ENCODE data around the gene AVEN. TPM values are rescaled to one million over a fixed set of nuclear protein-coding genes. Genes with fewer than 3 reads are reported as not detected.

AVEN gene
- total RNA-seq, 1 donor from 2014 or later, result 17.1 TPM

GRCh38 chr15:33987444-33987843 lies 51.6 kb downstream of the AVEN start:
- intact Hi-C loops (cut with micrococcal nuclease), result no loop called here
- H3K9me3 Mint-ChIP-seq, result no peaks in the 10 kb centered on the region
- H3K36me3 Mint-ChIP-seq (ENCODE audit: low read depth), result no peaks in the 10 kb centered on the region
- no peak for DNase-seq
- peaks cover 2% of the 10 kb centered on the region for H3K4me1 Mint-ChIP-seq
- H3K4me3 Mint-ChIP-seq, result no peak overlapping the region
- no peaks in the 10 kb centered on the region for H3K27me3 Mint-ChIP-seq
- no peak overlapping the region for H3K27ac Mint-ChIP-seq

GRCh38 chr15:33985751-33986150 lies 53.3 kb downstream of the AVEN start:
- Mint-ChIP-seq H3K9me3 (no peaks in the 10 kb centered on the region), H3K36me3 (ENCODE audit: low read depth) (no peaks in the 10 kb centered on the region), H3K4me1 (peaks cover 2% of the 10 kb centered on the region), H3K4me3 (no peak overlapping the region), H3K27me3 (no peaks in the 10 kb centered on the region), H3K27ac (no peak overlapping the region)
- intact Hi-C loops (cut with micrococcal nuclease), result no loop called here
- no peak for DNase-seq

DNA sequence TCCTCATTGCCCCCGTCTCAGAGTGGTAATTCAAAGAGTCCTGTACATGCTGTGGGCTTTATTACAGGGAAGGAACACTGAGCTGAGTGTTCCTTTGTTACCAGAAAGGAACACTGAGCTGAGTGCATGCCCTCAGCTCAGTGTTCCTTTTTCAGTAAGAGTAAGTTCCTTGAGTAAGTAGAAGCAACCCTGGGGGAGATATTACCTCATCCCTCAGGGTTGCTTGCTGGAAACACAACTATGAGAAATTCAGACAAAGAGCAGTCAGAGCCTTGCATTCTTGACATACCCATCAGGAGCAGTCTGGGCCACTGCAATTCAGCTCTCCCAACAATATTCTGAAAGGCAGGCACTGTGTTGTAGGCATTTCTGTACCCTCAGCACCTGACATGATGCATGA lies 53.7 kb downstream of the AVEN start:
- intact Hi-C loops (cut with micrococcal nuclease), result no loop called here
- H3K9me3 Mint-ChIP-seq, result no peaks in the 10 kb centered on the region
- no peaks in the 10 kb centered on the region for H3K36me3 Mint-ChIP-seq (ENCODE audit: low read depth)
- peaks cover 2% of the 10 kb centered on the region for H3K4me1 Mint-ChIP-seq
- no peaks in the 10 kb centered on the region for H3K27me3 Mint-ChIP-seq
- H3K4me3 Mint-ChIP-seq, result no peak overlapping the region
- H3K27ac Mint-ChIP-seq, result no peak overlapping the region
- DNase-seq, result no peak

GRCh38 chr15:33982516-33982915 lies 56.5 kb downstream of the AVEN start:
- no peak overlapping the region for H3K4me3 Mint-ChIP-seq
- no peaks in the 10 kb centered on the region for H3K9me3 Mint-ChIP-seq
- no peaks in the 10 kb centered on the region for H3K4me1 Mint-ChIP-seq
- intact Hi-C loops (cut with micrococcal nuclease), result no loop called here
- H3K27ac Mint-ChIP-seq, result no peak overlapping the region
- no peaks in the 10 kb centered on the region for H3K27me3 Mint-ChIP-seq
- H3K36me3 Mint-ChIP-seq (ENCODE audit: low read depth), result no peaks in the 10 kb centered on the region
- no peak for DNase-seq

DNA sequence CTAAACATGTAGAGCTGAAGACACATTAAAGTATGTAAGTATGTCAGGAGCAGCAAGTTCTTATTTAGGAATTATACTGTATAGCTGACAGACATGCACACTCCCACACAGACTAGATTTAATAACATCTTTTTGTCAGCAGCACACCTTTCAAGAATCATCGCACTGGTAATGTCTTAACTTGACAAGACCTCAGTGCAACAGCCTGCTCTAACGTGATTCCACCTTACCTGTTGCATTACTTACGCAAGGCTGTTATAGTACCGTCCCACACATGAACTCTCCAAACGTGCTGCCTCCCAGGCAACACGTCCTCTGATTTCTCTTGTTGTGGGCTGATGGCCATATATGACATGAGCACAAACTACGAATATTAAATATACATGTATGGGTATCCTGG lies 58.8 kb downstream of the AVEN start:
- intact Hi-C loops (cut with micrococcal nuclease), result no loop called here
- no peaks in the 10 kb centered on the region for H3K9me3 Mint-ChIP-seq
- no peaks in the 10 kb centered on the region for H3K4me1 Mint-ChIP-seq

GRCh38 chr15:33975022-33975565 lies 63.9 kb downstream of the AVEN start:
- H3K4me3 Mint-ChIP-seq, result no peak overlapping the region
- no peaks in the 10 kb centered on the region for H3K9me3 Mint-ChIP-seq
- intact Hi-C loops (cut with micrococcal nuclease), result no loop called here
- H3K27ac Mint-ChIP-seq, result no peak overlapping the region
- no peaks in the 10 kb centered on the region for H3K36me3 Mint-ChIP-seq (ENCODE audit: low read depth)
- H3K4me1 Mint-ChIP-seq, result peaks cover 4% of the 10 kb centered on the region
- DNase-seq, result no peak
- no peaks in the 10 kb centered on the region for H3K27me3 Mint-ChIP-seq

More for the DNA sequence above, 58.8 kb downstream of the AVEN start:
- H3K36me3 Mint-ChIP-seq (ENCODE audit: low read depth), result no peaks in the 10 kb centered on the region
- H3K27me3 Mint-ChIP-seq, result no peaks in the 10 kb centered on the region
- DNase-seq, result no peak
- H3K4me3 Mint-ChIP-seq, result no peak overlapping the region
- H3K27ac Mint-ChIP-seq, result no peak overlapping the region

GRCh38 chr15:33971811-33972210 lies 67.2 kb downstream of the AVEN start:
- no peak for DNase-seq
- Mint-ChIP-seq H3K36me3 (ENCODE audit: low read depth) (no peaks in the 10 kb centered on the region), H3K9me3 (no peaks in the 10 kb centered on the region), H3K4me3 (no peak overlapping the region), H3K27ac (no peak overlapping the region), H3K4me1 (peaks cover 4% of the 10 kb centered on the region), H3K27me3 (peaks cover 5% of the 10 kb centered on the region)
- intact Hi-C loops (cut with micrococcal nuclease), result no loop called here

DNA sequence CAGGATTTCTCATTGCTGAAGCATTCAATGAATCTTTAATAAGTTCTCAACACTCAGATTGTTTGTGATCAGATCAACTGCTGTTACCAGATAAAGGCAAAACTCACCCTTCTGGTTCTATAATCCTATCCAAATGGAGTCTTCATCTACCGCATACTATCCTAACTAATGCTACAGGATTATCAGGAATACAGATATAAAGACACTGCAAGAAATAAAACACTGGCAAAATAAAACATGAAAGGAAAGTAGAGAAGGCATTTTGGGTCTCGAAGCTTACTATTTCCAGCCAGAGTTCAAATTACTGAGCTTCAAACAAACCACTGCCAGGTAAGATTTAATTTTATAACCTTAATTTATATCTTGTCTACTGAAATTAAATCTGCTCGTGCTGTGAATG lies 70.2 kb downstream of the AVEN start:
- no peaks in the 10 kb centered on the region for H3K36me3 Mint-ChIP-seq (ENCODE audit: low read depth)
- no peak overlapping the region for H3K4me3 Mint-ChIP-seq
- peaks cover 8% of the 10 kb centered on the region for H3K27me3 Mint-ChIP-seq
- intact Hi-C loops (cut with micrococcal nuclease), result no loop called here
- peaks cover 4% of the 10 kb centered on the region for H3K4me1 Mint-ChIP-seq
- no peak overlapping the region for H3K27ac Mint-ChIP-seq
- H3K9me3 Mint-ChIP-seq, result no peaks in the 10 kb centered on the region
- no peak for DNase-seq

DNA sequence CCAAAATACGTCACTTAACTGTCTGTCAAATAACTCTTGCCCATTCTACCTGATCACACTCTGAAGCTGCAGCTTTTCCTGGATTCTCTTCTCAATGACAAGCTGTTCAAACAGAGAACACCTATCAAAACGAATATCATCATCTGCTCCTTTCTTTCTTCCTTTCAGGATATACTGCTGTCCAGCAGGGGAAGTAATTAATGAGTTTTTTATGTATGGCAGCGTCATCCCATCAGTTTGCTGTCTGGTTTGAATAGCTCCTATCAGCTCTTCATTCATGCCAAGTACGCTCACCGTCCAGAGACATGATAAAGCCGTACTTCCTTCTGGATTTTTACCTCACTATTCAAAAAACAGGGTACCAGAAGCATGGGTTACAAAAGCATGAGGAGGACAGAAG lies 70.8 kb downstream of the AVEN start, which contains the start of gene CHRM5:
TSS of gene CHRM5 (plus strand) at position 274 of the 400 bp plus-strand sequence. CDS start 94,221 bp downstream, outside the sequence.
- H3K4me3 Mint-ChIP-seq, result no peak within 1 kb of the TSS
- intact Hi-C loops (cut with micrococcal nuclease), result no loop called here

DNA sequence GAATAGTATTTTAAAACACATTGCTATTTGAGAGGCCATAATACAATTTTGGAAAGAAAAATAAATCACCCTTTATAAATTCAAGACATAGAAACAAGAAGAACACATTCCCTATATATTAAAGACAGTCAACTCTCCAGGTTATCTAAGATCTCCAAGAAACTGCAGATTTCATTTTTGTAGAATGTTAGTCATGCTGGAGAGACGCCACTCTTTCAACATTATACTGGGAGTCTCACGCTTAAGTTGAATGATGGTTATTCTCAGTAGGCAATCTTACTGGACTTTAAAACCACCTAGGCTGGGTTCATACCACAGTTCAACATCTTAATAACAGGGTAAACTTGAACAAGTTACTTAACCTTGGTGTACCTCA lies 74.4 kb downstream of the AVEN start:
- Mint-ChIP-seq H3K36me3 (ENCODE audit: low read depth) (no peaks in the 10 kb centered on the region), H3K4me1 (no peaks in the 10 kb centered on the region), H3K27me3 (peaks cover 8% of the 10 kb centered on the region), H3K9me3 (no peaks in the 10 kb centered on the region), H3K4me3 (no peak overlapping the region), H3K27ac (no peak overlapping the region)
- intact Hi-C loops (cut with micrococcal nuclease), result no loop called here
- DNase-seq, result no peak

More for the DNA sequence above, 70.8 kb downstream of the AVEN start, which contains the start of gene CHRM5:
- H3K27ac Mint-ChIP-seq, result no peak within 1 kb of the TSS
- H3K9me3 Mint-ChIP-seq, result no peaks in the 10 kb centered on the region
- no peaks in the 10 kb centered on the region for H3K36me3 Mint-ChIP-seq (ENCODE audit: low read depth)
- peaks cover 4% of the 10 kb centered on the region for H3K4me1 Mint-ChIP-seq
- H3K27me3 Mint-ChIP-seq, result peaks cover 8% of the 10 kb centered on the region
- no peak for DNase-seq

DNA sequence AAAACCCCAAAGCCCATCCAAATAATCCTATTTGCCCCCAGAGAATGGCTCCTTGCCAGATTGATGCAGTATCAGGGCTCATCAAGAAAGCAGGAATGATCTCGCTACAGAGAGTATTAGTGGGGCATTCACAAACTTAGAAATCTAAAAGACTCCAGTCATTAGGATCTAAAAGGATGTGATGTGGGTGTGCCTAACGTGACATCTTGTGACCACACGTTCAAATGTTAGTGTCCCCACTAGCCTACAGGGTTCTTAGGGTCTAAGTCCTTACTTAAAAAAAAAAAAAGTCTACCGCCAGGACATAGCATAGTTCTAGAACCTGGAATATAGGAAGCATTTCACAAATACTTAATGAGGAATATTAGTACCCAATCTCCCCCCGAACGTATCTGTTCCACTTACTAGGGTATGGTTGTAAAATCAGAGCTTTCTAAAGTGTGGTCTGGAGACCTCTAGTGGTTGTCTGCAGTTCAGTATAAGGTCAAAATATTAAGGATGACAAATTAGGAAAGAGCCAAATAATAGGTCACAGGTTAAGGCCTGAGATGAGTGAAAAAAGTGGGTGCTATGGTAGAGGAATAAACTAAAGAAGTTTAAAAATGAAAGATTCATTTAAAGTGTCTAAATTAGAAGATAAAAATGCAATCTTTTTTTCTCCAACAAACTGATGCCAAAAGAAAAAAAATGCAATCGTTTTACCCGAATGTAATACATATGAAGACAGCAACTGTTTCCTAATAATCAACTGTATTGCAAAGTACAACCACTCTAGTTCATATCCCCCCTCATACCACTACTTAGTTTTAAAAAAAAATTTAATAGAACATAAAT lies 75.0 kb downstream of the AVEN start:
- H3K36me3 Mint-ChIP-seq (ENCODE audit: low read depth), result no peaks in the 10 kb centered on the region
- no peak for DNase-seq
- H3K9me3 Mint-ChIP-seq, result no peaks in the 10 kb centered on the region
- no peak overlapping the region for H3K27ac Mint-ChIP-seq
- H3K4me1 Mint-ChIP-seq, result no peaks in the 10 kb centered on the region
- H3K27me3 Mint-ChIP-seq, result peaks cover 8% of the 10 kb centered on the region
- no peak overlapping the region for H3K4me3 Mint-ChIP-seq
- intact Hi-C loops (cut with micrococcal nuclease), result no loop called here

- Mint-ChIP-seq H3K4me3 (no peak overlapping the region), H3K36me3 (ENCODE audit: low read depth) (no peaks in the 10 kb centered on the region), H3K4me1 (peaks cover 3% of the 10 kb centered on the region), H3K9me3 (no peaks in the 10 kb centered on the region), H3K27ac (no peak overlapping the region), H3K27me3 (no peaks in the 10 kb centered on the region)
- no peak for DNase-seq
- intact Hi-C loops (cut with micrococcal nuclease), result no loop called here
These were observed 78.5 kb downstream of the AVEN start for GRCh38 chr15:33960549-33960935.

DNA sequence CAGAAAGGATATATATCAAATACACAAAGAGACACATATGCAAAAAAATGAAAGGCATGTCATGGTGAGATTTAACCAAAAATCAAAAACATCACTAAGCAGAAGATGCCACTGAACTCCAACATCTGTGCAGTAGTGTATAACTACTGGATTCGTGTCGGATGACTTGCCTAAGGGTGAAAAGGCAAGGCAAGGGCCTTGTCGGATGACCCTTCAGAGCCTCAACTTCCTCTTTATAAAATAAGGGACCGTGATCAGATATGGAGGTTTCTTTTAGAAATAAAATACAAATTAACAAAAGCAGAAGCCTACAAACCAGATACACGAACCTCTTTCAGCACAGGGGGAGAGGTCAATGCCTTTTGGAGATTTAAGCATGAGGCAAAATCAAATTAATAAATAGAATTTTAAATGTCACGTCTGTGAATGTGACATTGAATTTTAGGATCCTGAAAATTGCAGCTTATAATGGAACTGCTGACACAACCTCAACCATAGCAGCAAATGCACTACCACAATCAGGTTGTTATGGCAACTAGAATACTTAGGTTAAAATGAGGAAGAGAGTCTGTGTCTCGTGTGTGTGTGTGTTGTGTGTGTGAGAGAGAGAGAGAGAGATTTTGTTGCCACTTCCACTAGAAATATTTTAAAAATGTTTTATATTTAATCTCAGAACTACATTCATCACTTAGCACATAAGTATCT lies 79.0 kb downstream of the AVEN start:
- DNase-seq, result no peak
- Mint-ChIP-seq H3K36me3 (ENCODE audit: low read depth) (no peaks in the 10 kb centered on the region), H3K4me3 (no peak overlapping the region), H3K27me3 (no peaks in the 10 kb centered on the region), H3K4me1 (peaks cover 3% of the 10 kb centered on the region), H3K9me3 (no peaks in the 10 kb centered on the region), H3K27ac (no peak overlapping the region)
- intact Hi-C loops (cut with micrococcal nuclease), result no loop called here

DNA sequence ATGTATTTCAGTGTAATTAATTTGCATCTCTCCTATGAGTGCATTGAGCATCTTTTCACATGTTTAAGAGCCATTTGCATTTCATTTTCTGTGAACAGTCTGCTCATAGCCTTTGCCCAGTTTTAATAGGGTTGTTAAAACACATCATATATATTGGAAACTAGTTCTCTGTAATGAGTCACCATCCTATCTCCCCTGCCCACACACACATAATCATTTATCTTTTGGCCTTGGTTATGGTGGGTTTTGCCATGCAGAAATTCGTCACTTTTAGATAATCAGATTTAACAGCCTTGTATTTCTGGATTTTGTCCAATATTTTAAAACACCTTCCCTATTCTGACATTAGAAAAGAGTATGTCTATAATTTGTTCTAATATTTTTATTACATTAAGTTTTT lies 82.6 kb downstream of the AVEN start:
- H3K27ac Mint-ChIP-seq, result no peak overlapping the region
- intact Hi-C loops (cut with micrococcal nuclease), result no loop called here
- H3K27me3 Mint-ChIP-seq, result no peaks in the 10 kb centered on the region
- H3K4me1 Mint-ChIP-seq, result peaks cover 3% of the 10 kb centered on the region
- DNase-seq, result no peak
- H3K36me3 Mint-ChIP-seq (ENCODE audit: low read depth), result no peaks in the 10 kb centered on the region
- H3K9me3 Mint-ChIP-seq, result peaks cover 5% of the 10 kb centered on the region
- H3K4me3 Mint-ChIP-seq, result no peak overlapping the region
